ENCODE results near the gene PCDHGA7. TPM values are rescaled to one million over a fixed set of nuclear protein-coding genes. Genes with fewer than 3 reads are reported as not detected.

PCDHGA7 gene
- total RNA-seq, 1 donor from 2014 or later: 5.2 TPM

- TF ChIP-seq CTCF (IDR thresholded peaks at IDR 0.05) (no peak), POLR2AphosphoS5 (IDR thresholded peaks at IDR 0.05; ENCODE audit: insufficient read depth in 1 of 2, low read depth in 1 of 2) (no peak), POLR2A (IDR thresholded peaks at IDR 0.05) (no peak)
- DNase-seq (ENCODE audit: extremely low spot score in 2 of 2): no peak
- Histone ChIP-seq H3K27ac (no peak within 1 kb of the TSS), H3K4me3 (peak within 1 kb of the TSS; percentile 24 to 37), H3K4me1 (no peaks in the 10 kb centered on the region), H3K9me3 (peaks cover 48% of the 10 kb centered on the region), H3K36me3 (no peaks in the 10 kb centered on the region), H3K27me3 (no peaks in the 10 kb centered on the region)
- intact Hi-C loops (cut with DNase I): no loop called here
These were observed 27.6 kb upstream of the PCDHGA7 start, which contains the start of gene PCDHGA4 for GRCh38 chr5:141354900-141355469. Gene PCDHGA4 (plus strand): TSS chr5:141355021. CDS start chr5:141355108, 87 bp downstream.

GRCh38 chr5:141355641-141356040, 26.9 kb upstream of the PCDHGA7 start:
- Histone ChIP-seq H3K9me3 (peaks cover 50% of the 10 kb centered on the region), H3K27me3 (no peaks in the 10 kb centered on the region), H3K27ac (no peak overlapping the region), H3K4me3 (no peak overlapping the region), H3K4me1 (no peaks in the 10 kb centered on the region), H3K36me3 (no peaks in the 10 kb centered on the region)
- TF ChIP-seq POLR2AphosphoS5 (IDR thresholded peaks at IDR 0.05; ENCODE audit: insufficient read depth in 1 of 2, low read depth in 1 of 2) (no peak), CTCF (IDR thresholded peaks at IDR 0.05) (no peak), POLR2A (IDR thresholded peaks at IDR 0.05) (no peak)
- intact Hi-C loops (cut with DNase I): no loop called here
- DNase-seq (ENCODE audit: extremely low spot score in 2 of 2): no peak

GRCh38 chr5:141356133-141356532, 26.4 kb upstream of the PCDHGA7 start:
- peaks cover 50% of the 10 kb centered on the region for H3K9me3 ChIP-seq
- intact Hi-C loops (cut with DNase I): no loop called here
- TF ChIP-seq CTCF (IDR thresholded peaks at IDR 0.05) (no peak), POLR2A (IDR thresholded peaks at IDR 0.05) (no peak), POLR2AphosphoS5 (IDR thresholded peaks at IDR 0.05; ENCODE audit: insufficient read depth in 1 of 2, low read depth in 1 of 2) (no peak)

GRCh38 chr5:141356950-141357349, 25.6 kb upstream of the PCDHGA7 start:
- H3K4me1 ChIP-seq: no peaks in the 10 kb centered on the region
- H3K9me3 ChIP-seq: peaks cover 52% of the 10 kb centered on the region
- no peak for TF ChIP-seq CTCF (IDR thresholded peaks at IDR 0.05)
- TF ChIP-seq POLR2AphosphoS5 (IDR thresholded peaks at IDR 0.05; ENCODE audit: insufficient read depth in 1 of 2, low read depth in 1 of 2): no peak
- no peak for TF ChIP-seq POLR2A (IDR thresholded peaks at IDR 0.05)
- no peak for DNase-seq (ENCODE audit: extremely low spot score in 2 of 2)
- H3K4me3 ChIP-seq: no peak overlapping the region
- intact Hi-C loops (cut with DNase I): no loop called here
- no peaks in the 10 kb centered on the region for H3K36me3 ChIP-seq
- H3K27ac ChIP-seq: no peak overlapping the region
- H3K27me3 ChIP-seq: no peaks in the 10 kb centered on the region

More at GRCh38 chr5:141356133-141356532, 26.4 kb upstream of the PCDHGA7 start:
- Histone ChIP-seq H3K4me1 (no peaks in the 10 kb centered on the region), H3K27me3 (no peaks in the 10 kb centered on the region), H3K36me3 (no peaks in the 10 kb centered on the region), H3K27ac (no peak overlapping the region), H3K4me3 (no peak overlapping the region)
- no peak for DNase-seq (ENCODE audit: extremely low spot score in 2 of 2)

GRCh38 chr5:141359790-141360426, 22.6 kb upstream of the PCDHGA7 start, which contains the start of gene PCDHGB2:
Gene PCDHGB2 (plus strand): TSS chr5:141359994. CDS start chr5:141360136, 142 bp downstream.
- Histone ChIP-seq H3K4me3 (peak within 1 kb of the TSS in 1 of 2 donors; percentile 11), H3K9me3 (peaks cover 67% of the 10 kb centered on the region), H3K27me3 (no peaks in the 10 kb centered on the region), H3K4me1 (no peaks in the 10 kb centered on the region), H3K36me3 (no peaks in the 10 kb centered on the region), H3K27ac (no peak within 1 kb of the TSS)
- no peak for TF ChIP-seq CTCF (IDR thresholded peaks at IDR 0.05)
- no peak for TF ChIP-seq POLR2A (IDR thresholded peaks at IDR 0.05)
- TF ChIP-seq POLR2AphosphoS5 (IDR thresholded peaks at IDR 0.05; ENCODE audit: insufficient read depth in 1 of 2, low read depth in 1 of 2): no peak
- no peak for DNase-seq (ENCODE audit: extremely low spot score in 2 of 2)
- intact Hi-C loops (cut with DNase I): no loop called here
